K562 (cell line): Measurements from ENCODE around the gene NAA10.

Experiments
- NFIC ChIP-seq: fragments of 450-650 bp; IDR thresholded peaks from 2 replicates; pipeline ENCODE4 v1.6.1; 2017; ENCODE audit warnings: mild to moderate bottlenecking, inconsistent platforms
- U2AF1 ChIP-seq: fragments of 200-400 bp; formaldehyde crosslinking; optimal IDR thresholded peaks from 2 replicates; pipeline ENCODE3; 2017; ENCODE audit warnings: mild to moderate bottlenecking, low read depth, low read length, moderate library complexity
- TF ChIP-seq, protein P1 (sequence below), 3 experiments: IDR thresholded peaks in 2 of 3; conservative IDR thresholded peaks in 1 of 3; 2 replicates each; pipeline ENCODE4 v1.5.1; 2011 to 2012; ENCODE audit warnings: low read length in 3 of 3, mild to moderate bottlenecking in 3 of 3, control low read depth in 2 of 3, improper control_type of control experiment in 1 of 3, inconsistent platforms in 1 of 3, low read depth in 1 of 3, mixed read lengths in 1 of 3, moderate library complexity in 1 of 3; ENCODE audit not compliant: insufficient read depth in 2 of 3

DNA sequence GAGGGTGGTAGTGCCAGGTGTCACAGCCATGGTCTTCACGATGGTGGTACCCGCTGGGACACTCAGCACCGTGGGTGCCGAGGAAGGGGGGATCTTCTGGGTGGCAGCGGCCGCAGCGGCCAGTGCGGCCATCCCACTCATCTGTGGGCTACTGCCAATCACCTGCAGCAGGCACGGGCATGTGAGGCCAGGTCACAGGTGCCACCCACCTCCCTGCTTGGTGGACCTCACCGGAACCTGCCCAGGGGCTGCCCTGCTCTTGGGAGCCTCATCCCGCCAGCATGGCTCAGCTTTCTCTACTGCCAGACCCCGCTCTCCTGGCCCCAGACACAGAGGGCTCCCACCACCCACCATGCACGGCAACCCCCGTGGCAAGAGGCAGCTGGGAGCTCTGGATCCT is 23.8 kb upstream of the NAA10 start:
- no peak for TF ChIP-seq NFIC
- TF ChIP-seq, protein P1, sequence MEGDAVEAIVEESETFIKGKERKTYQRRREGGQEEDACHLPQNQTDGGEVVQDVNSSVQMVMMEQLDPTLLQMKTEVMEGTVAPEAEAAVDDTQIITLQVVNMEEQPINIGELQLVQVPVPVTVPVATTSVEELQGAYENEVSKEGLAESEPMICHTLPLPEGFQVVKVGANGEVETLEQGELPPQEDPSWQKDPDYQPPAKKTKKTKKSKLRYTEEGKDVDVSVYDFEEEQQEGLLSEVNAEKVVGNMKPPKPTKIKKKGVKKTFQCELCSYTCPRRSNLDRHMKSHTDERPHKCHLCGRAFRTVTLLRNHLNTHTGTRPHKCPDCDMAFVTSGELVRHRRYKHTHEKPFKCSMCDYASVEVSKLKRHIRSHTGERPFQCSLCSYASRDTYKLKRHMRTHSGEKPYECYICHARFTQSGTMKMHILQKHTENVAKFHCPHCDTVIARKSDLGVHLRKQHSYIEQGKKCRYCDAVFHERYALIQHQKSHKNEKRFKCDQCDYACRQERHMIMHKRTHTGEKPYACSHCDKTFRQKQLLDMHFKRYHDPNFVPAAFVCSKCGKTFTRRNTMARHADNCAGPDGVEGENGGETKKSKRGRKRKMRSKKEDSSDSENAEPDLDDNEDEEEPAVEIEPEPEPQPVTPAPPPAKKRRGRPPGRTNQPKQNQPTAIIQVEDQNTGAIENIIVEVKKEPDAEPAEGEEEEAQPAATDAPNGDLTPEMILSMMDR (IDR thresholded peaks at IDR 0.05 in 2 of 3, conservative IDR thresholded peaks at IDR 0.05 in 1 of 3; ENCODE audit: insufficient read depth in 2 of 3, low read depth in 1 of 3, low read length in 3 of 3): no peak
- no peak for TF ChIP-seq U2AF1
